Breast epithelium (tissue), 3 donors: ENCODE measurements around the gene VCL.

Experiments used
- POLR2A ChIP-seq: fragments of 450-650 bp; IDR thresholded peaks from one replicate; pipeline ENCODE4 v1.6.1; 2016; ENCODE audit warnings: antibody characterized with exemption, mild to moderate bottlenecking, moderate library complexity
- TF ChIP-seq, protein P1 (sequence below), 3 donors: fragments of 450-650 bp; IDR thresholded peaks; one replicate each; pipeline ENCODE4 v1.5.1; 2016 to 2017; ENCODE audit warnings: antibody characterized with exemption in 3 of 3, mild to moderate bottlenecking in 3 of 3, moderate library complexity in 3 of 3

DNA sequence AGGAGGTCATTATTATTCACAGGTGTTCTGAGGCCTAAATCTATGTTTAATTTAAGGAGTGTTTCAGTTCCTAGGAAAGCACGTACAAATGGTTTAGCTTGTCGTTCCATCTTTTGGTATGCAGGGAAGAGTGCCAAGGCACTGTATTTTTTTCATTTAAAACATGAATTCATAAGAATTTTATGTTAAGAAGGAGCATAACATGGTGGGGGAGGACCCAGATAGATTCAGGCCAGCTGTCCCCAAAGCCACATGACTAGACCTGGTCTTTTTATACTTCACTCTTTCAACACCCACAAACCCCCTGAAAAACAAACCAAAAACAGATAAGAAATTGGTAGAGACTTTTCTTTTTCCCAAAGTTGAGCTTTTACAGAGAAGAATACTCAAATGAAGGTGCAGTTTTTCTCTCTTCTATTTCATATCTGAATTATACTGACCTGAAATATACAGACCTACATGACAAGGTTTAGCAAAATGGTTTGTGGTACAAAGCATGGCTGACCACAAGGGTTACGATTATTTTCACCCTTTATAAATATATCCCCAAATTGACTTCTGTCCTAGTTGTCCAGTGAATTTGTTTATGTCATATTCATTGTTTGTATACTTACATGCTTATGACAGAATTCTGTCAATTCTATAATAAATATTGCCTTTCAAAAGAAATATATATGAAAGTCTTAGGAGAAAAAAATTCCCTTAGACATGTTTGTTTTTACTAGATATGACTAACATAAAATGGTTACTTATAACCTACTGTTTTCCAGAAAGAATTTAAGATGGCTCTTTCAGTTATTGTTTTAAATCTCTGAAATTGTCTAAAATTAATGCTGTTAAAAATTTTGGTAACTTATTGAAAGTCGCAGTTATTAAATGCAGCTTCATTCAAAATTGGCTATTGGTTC is 81.4 kb downstream of the VCL start:
- TF ChIP-seq, protein P1, sequence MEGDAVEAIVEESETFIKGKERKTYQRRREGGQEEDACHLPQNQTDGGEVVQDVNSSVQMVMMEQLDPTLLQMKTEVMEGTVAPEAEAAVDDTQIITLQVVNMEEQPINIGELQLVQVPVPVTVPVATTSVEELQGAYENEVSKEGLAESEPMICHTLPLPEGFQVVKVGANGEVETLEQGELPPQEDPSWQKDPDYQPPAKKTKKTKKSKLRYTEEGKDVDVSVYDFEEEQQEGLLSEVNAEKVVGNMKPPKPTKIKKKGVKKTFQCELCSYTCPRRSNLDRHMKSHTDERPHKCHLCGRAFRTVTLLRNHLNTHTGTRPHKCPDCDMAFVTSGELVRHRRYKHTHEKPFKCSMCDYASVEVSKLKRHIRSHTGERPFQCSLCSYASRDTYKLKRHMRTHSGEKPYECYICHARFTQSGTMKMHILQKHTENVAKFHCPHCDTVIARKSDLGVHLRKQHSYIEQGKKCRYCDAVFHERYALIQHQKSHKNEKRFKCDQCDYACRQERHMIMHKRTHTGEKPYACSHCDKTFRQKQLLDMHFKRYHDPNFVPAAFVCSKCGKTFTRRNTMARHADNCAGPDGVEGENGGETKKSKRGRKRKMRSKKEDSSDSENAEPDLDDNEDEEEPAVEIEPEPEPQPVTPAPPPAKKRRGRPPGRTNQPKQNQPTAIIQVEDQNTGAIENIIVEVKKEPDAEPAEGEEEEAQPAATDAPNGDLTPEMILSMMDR (IDR thresholded peaks at IDR 0.05) = no peak
- no peak for TF ChIP-seq POLR2A
